ENCODE data around the gene TMEM132C.

TMEM132C gene

GRCh38 chr12:128747441-128747840, 480.5 kb downstream of the TMEM132C start:
- POLR2A ChIA-PET: no interaction called here
- DNase-seq (ENCODE audit: extremely low spot score): no peak
- TF ChIP-seq SUZ12 (IDR thresholded peaks at IDR 0.05) (no peak), FOXA1 (IDR thresholded peaks at IDR 0.05) (no peak), L3MBTL2 (conservative IDR thresholded peaks at IDR 0.05) (no peak), NFRKB (IDR thresholded peaks at IDR 0.05) (no peak), FOXM1 (IDR thresholded peaks at IDR 0.05; ENCODE audit: borderline replicate concordance) (no peak), TARDBP (IDR thresholded peaks at IDR 0.05) (no peak), ELF4 (IDR thresholded peaks at IDR 0.05) (no peak)
- TF ChIP-seq, protein P1, sequence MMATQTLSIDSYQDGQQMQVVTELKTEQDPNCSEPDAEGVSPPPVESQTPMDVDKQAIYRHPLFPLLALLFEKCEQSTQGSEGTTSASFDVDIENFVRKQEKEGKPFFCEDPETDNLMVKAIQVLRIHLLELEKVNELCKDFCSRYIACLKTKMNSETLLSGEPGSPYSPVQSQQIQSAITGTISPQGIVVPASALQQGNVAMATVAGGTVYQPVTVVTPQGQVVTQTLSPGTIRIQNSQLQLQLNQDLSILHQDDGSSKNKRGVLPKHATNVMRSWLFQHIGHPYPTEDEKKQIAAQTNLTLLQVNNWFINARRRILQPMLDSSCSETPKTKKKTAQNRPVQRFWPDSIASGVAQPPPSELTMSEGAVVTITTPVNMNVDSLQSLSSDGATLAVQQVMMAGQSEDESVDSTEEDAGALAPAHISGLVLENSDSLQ (IDR thresholded peaks at IDR 0.05): no peak
- CTCF ChIA-PET: no interaction called here

- ChIA-PET CTCF (no interaction called here), POLR2A (no interaction called here)
- TF ChIP-seq FOXM1 (IDR thresholded peaks at IDR 0.05; ENCODE audit: borderline replicate concordance) (no peak), SP1 (IDR thresholded peaks at IDR 0.05) (no peak), L3MBTL2 (conservative IDR thresholded peaks at IDR 0.05) (no peak), ZNF384 (IDR thresholded peaks at IDR 0.05) (no peak), FOXA1 (IDR thresholded peaks at IDR 0.05) (no peak), FOXK2 (IDR thresholded peaks at IDR 0.05) (no peak), BHLHE40 (IDR thresholded peaks at IDR 0.05; ENCODE audit: borderline replicate concordance) (no peak), HDGF (IDR thresholded peaks at IDR 0.05; ENCODE audit: borderline replicate concordance) (no peak), TARDBP (IDR thresholded peaks at IDR 0.05) (no peak), ELF4 (IDR thresholded peaks at IDR 0.05) (no peak), ARNT (IDR thresholded peaks at IDR 0.05) (no peak), CTBP1 (IDR thresholded peaks at IDR 0.05; ENCODE audit: borderline replicate concordance) (no peak)
- TF ChIP-seq, protein P1 (IDR thresholded peaks at IDR 0.05): no peak
- DNase-seq (ENCODE audit: extremely low spot score): no peak
Measured at GRCh38 chr12:128752386-128752785, 485.4 kb downstream of the TMEM132C start.

DNA sequence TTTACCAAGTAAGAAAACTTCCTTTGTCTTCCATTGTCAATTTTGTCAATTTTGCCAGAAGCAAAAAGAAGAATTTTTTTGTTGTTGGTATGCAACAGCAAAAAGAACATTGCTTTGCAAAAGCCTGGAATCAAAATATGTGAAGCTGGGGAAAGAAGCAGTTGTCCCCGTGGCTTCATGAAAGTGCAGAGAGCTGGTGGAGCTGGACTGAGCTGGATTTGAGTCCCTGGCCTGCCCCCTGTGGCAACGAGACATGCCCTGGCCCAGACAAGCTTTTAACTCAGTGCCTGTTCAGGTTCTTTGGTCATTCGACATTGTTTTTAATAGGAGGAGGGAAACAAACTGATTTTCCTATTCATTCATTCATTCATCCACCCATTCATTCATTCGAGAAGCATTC, 486.5 kb downstream of the TMEM132C start:
- DNase-seq (ENCODE audit: extremely low spot score): no peak
- ChIA-PET CTCF (no interaction called here), POLR2A (no interaction called here)
- TF ChIP-seq BHLHE40 (IDR thresholded peaks at IDR 0.05; ENCODE audit: borderline replicate concordance) (no peak), SUZ12 (IDR thresholded peaks at IDR 0.05) (no peak), ELF4 (IDR thresholded peaks at IDR 0.05) (no peak), CTBP1 (IDR thresholded peaks at IDR 0.05; ENCODE audit: borderline replicate concordance) (no peak), FOXM1 (IDR thresholded peaks at IDR 0.05; ENCODE audit: borderline replicate concordance) (no peak), FOXK2 (IDR thresholded peaks at IDR 0.05) (no peak), ZNF384 (IDR thresholded peaks at IDR 0.05) (no peak), HDGF (IDR thresholded peaks at IDR 0.05; ENCODE audit: borderline replicate concordance) (no peak), NFRKB (IDR thresholded peaks at IDR 0.05) (no peak), LEF1 (IDR thresholded peaks at IDR 0.05; ENCODE audit: borderline replicate concordance) (no peak), FOXA1 (IDR thresholded peaks at IDR 0.05) (no peak), TARDBP (IDR thresholded peaks at IDR 0.05) (no peak)
- TF ChIP-seq, protein P1 (IDR thresholded peaks at IDR 0.05): no peak

DNA sequence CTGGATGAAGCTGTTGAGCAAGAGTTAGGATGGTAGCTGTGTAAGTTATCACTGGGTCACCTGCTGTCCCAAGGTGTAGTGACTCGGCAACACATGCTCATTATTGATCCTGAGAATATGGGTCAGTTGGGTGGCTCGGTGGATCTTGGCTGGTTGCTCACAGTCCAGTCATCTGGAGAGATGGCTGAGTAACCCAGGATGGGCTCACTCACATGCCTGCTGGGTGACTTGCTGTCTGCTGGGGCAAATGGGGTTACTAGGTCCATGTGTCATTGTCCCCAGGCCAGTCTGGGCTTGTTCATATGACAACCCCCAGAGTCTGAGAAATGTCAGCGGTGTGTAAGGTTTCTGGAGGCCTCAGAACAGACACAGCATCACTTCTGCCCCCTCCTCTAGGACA, 487.3 kb downstream of the TMEM132C start:
- CTCF ChIA-PET: no interaction called here
- POLR2A ChIA-PET: no interaction called here
- TF ChIP-seq FOXM1 (IDR thresholded peaks at IDR 0.05; ENCODE audit: borderline replicate concordance): no peak
- TF ChIP-seq SUZ12 (IDR thresholded peaks at IDR 0.05): no peak
- no peak for TF ChIP-seq TARDBP (IDR thresholded peaks at IDR 0.05)
- no peak for TF ChIP-seq LEF1 (IDR thresholded peaks at IDR 0.05; ENCODE audit: borderline replicate concordance)
- no peak for TF ChIP-seq ZNF384 (IDR thresholded peaks at IDR 0.05)
- no peak for TF ChIP-seq FOXK2 (IDR thresholded peaks at IDR 0.05)
- no peak for TF ChIP-seq L3MBTL2 (conservative IDR thresholded peaks at IDR 0.05)
- no peak for TF ChIP-seq FOXA1 (IDR thresholded peaks at IDR 0.05)
- no peak for TF ChIP-seq BHLHE40 (IDR thresholded peaks at IDR 0.05; ENCODE audit: borderline replicate concordance)
- no peak for TF ChIP-seq SP1 (IDR thresholded peaks at IDR 0.05)
- no peak for TF ChIP-seq CTBP1 (IDR thresholded peaks at IDR 0.05; ENCODE audit: borderline replicate concordance)
- no peak for TF ChIP-seq ELF4 (IDR thresholded peaks at IDR 0.05)
- TF ChIP-seq HDGF (IDR thresholded peaks at IDR 0.05; ENCODE audit: borderline replicate concordance): no peak
- no peak for DNase-seq (ENCODE audit: extremely low spot score)

- POLR2A ChIA-PET: no interaction called here
- CTCF ChIA-PET: no interaction called here
- no peak for TF ChIP-seq LEF1 (IDR thresholded peaks at IDR 0.05; ENCODE audit: borderline replicate concordance)
- no peak for TF ChIP-seq SUZ12 (IDR thresholded peaks at IDR 0.05)
- TF ChIP-seq, protein P1 (IDR thresholded peaks at IDR 0.05): no peak
- no peak for TF ChIP-seq TARDBP (IDR thresholded peaks at IDR 0.05)
- no peak for TF ChIP-seq SP1 (IDR thresholded peaks at IDR 0.05)
- no peak for TF ChIP-seq L3MBTL2 (conservative IDR thresholded peaks at IDR 0.05)
- TF ChIP-seq CTBP1 (IDR thresholded peaks at IDR 0.05; ENCODE audit: borderline replicate concordance): no peak
- no peak for TF ChIP-seq FOXK2 (IDR thresholded peaks at IDR 0.05)
- no peak for DNase-seq (ENCODE audit: extremely low spot score)
Measured at GRCh38 chr12:128755566-128755965, 488.6 kb downstream of the TMEM132C start.
